GM18858 (cell line): ENCODE measurements around the gene PRDX5.
"Not testable (repeated sequence)": the region's sequence is repeated elsewhere in the genome, so short reads cannot be mapped to it uniquely, and the experiment has no call there.

Source experiments
- ATAC-seq: cut with Tn5 transposase; IDR thresholded peaks from one replicate; pipeline ENCODE4 v1.9.1; 2021; ENCODE audit not compliant: unreplicated experiment

PRDX5 gene

GRCh38 chr11:64305075-64305690 lies 12.7 kb upstream of the PRDX5 start, which contains the start of gene ESRRA:
ESRRA (plus strand) TSS chr11:64305524; CDS start chr11:64307180, 1,656 bp downstream.
- ATAC-seq = peak; percentile 48

DNA sequence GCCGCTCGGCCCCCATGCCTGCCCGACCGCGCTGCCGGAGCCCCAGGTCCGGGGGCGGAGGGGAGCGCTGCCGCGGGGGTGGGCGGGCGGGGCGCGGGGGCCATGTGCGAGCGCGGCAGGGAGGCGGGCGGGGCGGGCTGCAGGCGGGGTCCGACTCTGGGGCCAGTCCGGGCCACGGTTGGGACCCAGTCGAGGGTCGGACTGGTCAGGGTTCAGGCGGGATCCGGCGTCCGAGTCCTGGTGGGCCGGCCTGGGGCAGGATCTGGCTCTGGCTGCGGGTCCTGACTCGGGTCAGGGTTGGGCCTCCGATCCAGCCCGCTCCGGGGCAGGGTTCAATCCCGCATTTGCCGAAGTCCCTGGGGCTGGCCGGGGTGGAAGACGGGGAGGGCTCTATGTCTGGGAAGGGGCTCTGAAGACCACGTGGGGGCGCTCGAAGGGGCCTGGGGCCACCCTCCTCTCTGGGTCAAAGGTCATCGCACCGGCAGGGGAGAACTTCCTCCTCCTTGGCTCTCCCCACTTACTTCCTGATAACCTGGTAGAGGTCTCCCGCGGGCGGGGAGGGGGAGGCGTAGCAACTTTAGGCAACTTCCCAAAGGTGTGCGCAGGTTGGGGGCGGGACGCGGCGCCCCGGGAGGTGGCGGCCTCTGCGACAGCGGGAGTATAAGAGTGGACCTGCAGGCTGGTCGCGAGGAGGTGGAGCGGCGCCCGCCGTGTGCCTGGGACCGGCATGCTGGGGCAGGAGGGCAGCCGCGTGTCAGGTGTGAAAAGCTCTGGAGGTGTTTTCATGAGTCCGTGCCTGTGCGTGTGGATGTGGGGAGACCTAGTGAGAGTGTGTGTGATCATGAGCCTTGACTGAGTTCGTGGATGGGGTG lies 12.0 kb upstream of the PRDX5 start:
- ATAC-seq = no peak

DNA sequence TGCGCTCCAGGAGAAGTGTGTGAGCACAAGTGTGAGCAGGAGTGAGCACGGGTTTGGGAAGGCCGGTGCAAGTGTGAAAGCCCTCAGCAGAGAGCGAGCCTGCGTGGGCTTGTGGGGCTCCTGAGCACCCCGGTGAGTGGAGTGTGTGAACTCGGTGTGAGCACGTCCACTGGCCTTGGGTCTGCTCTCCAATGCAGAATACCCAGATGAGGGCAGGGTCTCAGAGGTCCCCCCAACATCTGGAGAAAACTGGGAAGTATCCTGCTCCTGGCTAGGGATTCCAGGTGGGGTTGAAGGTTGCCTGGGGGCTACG lies 11.4 kb upstream of the PRDX5 start:
- no peak for ATAC-seq

GRCh38 chr11:64306876-64307622 lies 10.9 kb upstream of the PRDX5 start:
- no peak for ATAC-seq

DNA sequence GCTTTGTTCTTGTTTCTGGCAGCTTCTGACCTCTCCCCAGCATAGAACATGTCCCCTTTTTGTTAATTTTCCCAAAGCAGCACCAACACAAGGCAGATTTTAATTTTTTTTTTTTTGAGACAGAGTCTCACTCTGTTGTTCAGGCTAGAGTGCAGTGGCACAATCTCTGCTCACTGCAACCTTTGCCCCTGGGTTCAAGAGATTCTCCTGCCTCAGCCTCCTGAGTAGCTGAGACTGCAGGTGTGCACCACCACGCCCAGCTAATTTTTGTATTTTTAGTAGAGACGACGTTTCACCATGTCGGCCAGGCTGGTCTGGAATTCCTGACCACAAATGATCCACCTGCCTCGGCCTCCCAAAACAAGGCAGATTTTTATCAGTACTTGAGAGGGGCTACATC lies 10.1 kb upstream of the PRDX5 start:
- not testable (repeated sequence) for ATAC-seq

DNA sequence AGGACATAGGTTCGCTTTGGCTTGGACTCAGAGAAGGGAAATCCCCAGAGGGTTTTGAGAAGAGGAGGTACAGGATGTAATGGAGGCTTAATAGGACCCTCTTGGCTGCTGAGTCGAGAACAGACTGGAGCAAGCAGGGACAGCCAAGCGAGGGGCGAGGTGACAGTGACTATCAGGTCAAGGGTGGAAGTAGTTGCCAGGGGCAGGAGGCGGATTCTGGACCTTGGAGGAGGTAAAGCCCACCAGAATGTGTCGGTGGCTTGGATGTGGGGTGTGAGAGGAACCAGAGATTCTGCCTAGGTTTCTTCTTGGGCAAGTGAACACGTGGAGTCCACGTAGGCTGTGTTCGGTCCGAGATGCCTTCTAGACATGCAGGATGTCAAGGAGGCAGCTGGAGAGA lies 5.0 kb upstream of the PRDX5 start:
- ATAC-seq = no peak

GRCh38 chr11:64313491-64314145 lies 4.3 kb upstream of the PRDX5 start:
- no peak for ATAC-seq

- no peak for ATAC-seq
These were observed 3.6 kb upstream of the PRDX5 start for GRCh38 chr11:64314146-64314804.

DNA sequence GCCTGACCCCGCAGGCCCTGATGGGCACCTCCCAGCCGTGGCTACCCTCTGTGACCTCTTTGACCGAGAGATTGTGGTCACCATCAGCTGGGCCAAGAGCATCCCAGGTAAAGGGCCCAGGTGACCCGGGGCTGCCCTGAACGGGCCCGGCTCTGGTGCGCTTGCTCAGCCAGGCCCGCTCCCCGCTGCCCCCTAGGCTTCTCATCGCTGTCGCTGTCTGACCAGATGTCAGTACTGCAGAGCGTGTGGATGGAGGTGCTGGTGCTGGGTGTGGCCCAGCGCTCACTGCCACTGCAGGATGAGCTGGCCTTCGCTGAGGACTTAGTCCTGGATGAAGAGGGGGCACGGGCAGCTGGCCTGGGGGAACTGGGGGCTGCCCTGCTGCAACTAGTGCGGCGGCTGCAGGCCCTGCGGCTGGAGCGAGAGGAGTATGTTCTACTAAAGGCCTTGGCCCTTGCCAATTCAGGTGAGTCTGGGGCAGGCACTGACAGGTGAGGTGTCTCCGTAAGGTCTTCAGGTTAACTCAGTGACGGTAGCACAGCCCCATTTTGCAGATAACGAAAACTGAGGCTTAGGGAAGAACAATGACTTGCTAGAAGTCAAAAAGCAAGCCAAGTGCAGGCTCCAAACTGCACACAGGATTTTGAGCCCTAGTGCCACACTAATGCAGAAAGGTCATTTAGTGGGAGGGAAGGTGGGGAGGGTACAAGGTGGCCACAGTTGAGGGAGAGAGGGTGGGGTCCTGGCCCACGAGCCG lies 2.9 kb upstream of the PRDX5 start:
- ATAC-seq = no peak

DNA sequence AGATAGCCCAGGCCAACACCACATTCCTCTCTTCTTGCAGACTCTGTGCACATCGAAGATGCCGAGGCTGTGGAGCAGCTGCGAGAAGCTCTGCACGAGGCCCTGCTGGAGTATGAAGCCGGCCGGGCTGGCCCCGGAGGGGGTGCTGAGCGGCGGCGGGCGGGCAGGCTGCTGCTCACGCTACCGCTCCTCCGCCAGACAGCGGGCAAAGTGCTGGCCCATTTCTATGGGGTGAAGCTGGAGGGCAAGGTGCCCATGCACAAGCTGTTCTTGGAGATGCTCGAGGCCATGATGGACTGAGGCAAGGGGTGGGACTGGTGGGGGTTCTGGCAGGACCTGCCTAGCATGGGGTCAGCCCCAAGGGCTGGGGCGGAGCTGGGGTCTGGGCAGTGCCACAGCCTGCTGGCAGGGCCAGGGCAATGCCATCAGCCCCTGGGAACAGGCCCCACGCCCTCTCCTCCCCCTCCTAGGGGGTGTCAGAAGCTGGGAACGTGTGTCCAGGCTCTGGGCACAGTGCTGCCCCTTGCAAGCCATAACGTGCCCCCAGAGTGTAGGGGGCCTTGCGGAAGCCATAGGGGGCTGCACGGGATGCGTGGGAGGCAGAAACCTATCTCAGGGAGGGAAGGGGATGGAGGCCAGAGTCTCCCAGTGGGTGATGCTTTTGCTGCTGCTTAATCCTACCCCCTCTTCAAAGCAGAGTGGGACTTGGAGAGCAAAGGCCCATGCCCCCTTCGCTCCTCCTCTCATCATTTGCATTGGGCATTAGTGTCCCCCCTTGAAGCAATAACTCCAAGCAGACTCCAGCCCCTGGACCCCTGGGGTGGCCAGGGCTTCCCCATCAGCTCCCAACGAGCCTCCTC lies 2.0 kb upstream of the PRDX5 start:
- ATAC-seq = not testable (repeated sequence)

- no peak for ATAC-seq
These were observed 1.1 kb upstream of the PRDX5 start for GRCh38 chr11:64316672-64317324.

DNA sequence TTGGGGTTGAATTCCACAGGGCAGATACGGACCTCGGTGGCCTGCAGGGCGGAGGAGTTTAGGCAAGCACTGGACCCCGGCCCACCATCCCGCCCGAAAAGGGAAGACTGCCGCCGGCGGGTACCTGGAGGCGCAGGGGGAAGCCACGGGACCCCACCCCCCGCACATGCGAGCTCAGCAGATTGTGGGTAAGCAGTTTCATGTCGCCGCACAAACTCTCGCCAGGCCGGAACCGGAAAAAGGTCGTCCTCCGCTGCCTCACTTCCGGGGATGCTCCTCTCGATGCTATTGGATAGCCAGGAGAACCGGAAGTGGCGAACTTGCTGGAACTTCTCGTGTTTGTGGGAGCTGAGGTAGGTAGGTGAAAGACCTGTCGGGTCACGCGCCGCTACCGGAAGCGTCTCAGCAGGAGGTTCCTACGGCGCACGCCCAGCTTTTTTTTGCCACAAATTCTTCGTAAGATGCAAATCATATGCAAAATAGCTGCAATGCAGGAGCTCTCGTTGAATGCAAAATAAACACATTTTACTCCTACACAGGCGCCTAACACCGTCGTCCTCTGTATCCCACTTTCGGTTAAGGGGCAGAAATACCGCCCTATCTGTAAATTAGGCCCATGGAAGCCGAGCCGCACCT lies 478 bp upstream of the PRDX5 start, which contains the start of gene TRMT112:
Gene TRMT112 (minus strand): TSS at position 235 of the 636 bp plus-strand sequence. CDS start 33 bp downstream, at position 202.
- ATAC-seq = peak; percentile 47

DNA sequence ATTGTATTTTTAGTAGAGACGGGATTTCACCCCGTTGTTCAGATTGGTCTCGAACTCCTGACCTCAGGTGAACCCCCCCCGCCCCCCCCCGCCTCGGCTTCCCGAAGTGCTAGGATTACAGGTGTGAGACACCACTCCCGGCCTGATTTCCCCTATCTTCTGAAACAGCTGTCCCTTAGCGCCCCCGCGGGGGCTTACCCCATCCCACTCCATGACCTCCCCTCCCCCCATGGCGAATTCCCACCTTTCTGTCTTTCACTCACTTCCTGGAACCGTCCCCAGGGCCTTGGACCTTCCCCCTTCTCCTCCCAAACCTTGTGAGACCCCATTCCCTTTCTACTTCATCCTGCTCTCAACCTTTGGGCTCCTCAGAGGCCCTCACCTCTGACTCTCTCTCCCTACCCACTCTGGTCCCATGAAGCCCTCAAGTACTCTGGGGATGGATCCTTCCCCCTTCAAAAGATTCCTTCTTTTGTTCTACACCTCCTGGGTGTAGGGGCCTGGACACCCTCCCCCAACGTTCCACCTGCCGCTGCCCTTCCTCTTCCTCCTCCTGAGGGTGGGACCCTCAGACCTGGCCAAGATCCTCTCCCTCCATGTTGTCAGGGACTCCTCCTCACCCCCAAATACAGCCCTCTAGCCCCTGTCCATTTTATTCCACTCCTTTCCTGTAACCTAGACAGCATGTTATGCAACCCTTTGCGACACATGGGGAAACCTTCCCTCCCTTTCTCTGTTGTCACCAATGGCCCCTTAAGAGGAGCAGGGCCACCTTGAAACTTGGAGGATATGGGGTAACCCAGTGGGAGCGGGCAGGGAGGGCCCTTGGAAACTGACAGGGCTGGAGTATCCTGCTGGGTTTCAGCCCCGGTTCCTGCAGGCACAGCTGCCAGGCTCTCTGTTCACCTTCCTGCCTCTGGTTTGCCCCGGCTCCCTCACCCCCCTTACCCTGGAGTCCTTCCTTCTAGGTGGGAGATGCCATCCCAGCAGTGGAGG lies 1.1 kb downstream of the PRDX5 start:
- ATAC-seq = no peak

DNA sequence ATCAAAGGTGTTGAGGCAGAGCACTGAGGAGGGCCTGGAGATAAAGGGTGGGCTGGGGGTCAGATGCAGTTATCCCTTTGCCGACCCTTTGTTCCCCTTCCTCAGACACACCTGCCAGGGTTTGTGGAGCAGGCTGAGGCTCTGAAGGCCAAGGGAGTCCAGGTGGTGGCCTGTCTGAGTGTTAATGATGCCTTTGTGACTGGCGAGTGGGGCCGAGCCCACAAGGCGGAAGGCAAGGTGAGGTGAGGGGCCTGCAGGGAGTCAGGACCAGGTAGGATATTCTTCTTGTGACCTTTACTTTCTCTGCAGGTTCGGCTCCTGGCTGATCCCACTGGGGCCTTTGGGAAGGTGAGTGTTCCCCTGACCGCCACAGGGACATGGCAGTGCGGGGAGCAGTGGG lies 2.6 kb downstream of the PRDX5 start:
- ATAC-seq = no peak

DNA sequence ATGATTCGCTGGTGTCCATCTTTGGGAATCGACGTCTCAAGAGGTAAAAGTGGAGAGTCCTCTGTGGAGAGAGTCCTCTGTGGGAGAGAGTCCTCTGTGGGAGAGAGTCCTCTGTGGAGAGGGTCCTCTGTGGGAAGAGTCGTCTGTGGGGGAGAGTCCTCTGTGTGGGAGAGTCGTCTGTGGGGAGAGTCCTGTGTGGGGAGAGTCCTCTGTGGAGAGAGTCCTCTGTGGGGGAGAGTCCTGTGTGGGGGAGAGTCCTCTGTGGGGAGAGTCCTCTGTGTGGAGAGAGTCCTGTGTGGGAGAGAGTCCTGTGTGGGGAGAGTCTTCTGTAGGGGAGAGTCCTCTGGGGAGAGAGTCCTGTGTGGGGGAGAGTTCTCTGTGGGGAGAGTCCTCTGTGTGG lies 3.1 kb downstream of the PRDX5 start:
- no peak for ATAC-seq

- ATAC-seq = no peak
These were observed 3.6 kb downstream of the PRDX5 start for GRCh38 chr11:64321533-64321932.

GRCh38 chr11:64322925-64323260 lies 5.0 kb downstream of the PRDX5 start:
- ATAC-seq = no peak
